ENCODE data around the gene VSX2. TPM values are rescaled to one million over a fixed set of nuclear protein-coding genes. Genes with fewer than 3 reads are reported as not detected.
A peak's percentile ranks its signal among the peaks of the same experiment; 100 is the strongest.

The VSX2 gene
- total RNA-seq, 1 donor from 2014 or later: not detected

DNA sequence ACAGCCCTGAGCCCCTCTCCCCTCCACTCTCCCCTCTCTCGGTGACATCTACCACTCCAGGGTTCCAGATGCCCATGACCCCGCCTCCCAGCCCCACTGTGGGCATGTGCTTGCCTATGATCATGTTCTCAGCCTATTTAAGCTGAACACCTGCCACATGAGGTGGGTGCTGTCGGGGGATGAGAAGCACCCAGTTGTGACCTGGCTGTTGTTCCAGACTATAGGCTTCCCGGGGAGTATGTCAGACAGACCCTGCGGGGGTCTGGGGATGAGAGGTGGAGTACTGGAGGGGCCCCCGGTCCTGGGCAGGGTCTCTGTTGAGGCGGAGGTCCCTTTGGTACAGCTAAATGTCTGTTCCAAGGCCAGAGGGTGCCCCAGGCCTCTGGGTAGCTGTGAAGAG, 6.0 kb downstream of the VSX2 start:
- TF ChIP-seq, protein P1, sequence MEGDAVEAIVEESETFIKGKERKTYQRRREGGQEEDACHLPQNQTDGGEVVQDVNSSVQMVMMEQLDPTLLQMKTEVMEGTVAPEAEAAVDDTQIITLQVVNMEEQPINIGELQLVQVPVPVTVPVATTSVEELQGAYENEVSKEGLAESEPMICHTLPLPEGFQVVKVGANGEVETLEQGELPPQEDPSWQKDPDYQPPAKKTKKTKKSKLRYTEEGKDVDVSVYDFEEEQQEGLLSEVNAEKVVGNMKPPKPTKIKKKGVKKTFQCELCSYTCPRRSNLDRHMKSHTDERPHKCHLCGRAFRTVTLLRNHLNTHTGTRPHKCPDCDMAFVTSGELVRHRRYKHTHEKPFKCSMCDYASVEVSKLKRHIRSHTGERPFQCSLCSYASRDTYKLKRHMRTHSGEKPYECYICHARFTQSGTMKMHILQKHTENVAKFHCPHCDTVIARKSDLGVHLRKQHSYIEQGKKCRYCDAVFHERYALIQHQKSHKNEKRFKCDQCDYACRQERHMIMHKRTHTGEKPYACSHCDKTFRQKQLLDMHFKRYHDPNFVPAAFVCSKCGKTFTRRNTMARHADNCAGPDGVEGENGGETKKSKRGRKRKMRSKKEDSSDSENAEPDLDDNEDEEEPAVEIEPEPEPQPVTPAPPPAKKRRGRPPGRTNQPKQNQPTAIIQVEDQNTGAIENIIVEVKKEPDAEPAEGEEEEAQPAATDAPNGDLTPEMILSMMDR (conservative IDR thresholded peaks at IDR 0.05; ENCODE audit: low read depth, low read length): no peak
- no peak overlapping the region for H3K4me3 ChIP-seq (ENCODE audit: low read depth, low read length)
- no peak for DNase-seq (ENCODE audit: low read depth)

DNA sequence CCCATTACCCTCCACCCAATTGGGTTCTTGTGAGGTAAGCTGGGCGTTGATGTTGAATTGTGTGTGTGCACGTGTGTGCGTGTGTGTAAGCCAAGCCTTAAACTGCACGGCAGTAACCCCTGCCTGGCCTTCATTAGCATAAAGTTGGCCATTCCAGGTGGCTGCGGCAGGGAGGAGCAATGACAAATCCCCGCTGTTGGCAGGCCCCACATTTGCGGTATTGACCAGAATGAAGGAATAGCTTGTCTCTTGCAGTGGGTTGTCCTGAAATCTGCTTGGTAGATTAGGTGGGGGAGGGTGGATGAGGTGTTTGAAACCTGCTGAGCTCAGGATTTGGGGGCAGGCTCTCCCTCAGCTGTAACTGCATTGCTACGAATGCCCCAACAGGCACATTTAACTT, 7.3 kb downstream of the VSX2 start:
- H3K4me3 ChIP-seq (ENCODE audit: low read depth, low read length): no peak overlapping the region
- TF ChIP-seq, protein P1 (conservative IDR thresholded peaks at IDR 0.05; ENCODE audit: low read depth, low read length): no peak
- no peak for DNase-seq (ENCODE audit: low read depth)

DNA sequence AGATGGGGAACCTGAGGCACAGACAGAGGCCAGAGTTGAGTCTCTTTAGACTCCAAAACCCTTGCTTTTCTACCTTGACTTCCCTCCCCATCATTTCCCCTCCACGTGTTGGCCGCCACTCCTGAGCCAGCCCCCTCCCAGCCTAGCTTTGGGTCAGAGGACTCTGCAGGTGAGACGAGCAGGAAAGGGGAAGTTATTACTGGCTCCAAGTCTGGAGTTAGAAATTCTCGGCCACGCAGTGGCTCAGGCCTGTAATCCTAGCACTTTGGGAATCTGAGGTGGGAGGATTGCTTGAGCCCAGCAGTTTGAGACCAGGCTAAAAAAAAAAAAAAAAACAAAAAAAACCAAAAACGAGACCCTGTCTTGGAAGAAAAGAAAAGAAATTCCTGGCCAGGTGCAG, 8.8 kb downstream of the VSX2 start:
- no peak overlapping the region for H3K4me3 ChIP-seq (ENCODE audit: low read depth, low read length)
- no peak for DNase-seq (ENCODE audit: low read depth)
- TF ChIP-seq, protein P1 (conservative IDR thresholded peaks at IDR 0.05; ENCODE audit: low read depth, low read length): no peak

DNA sequence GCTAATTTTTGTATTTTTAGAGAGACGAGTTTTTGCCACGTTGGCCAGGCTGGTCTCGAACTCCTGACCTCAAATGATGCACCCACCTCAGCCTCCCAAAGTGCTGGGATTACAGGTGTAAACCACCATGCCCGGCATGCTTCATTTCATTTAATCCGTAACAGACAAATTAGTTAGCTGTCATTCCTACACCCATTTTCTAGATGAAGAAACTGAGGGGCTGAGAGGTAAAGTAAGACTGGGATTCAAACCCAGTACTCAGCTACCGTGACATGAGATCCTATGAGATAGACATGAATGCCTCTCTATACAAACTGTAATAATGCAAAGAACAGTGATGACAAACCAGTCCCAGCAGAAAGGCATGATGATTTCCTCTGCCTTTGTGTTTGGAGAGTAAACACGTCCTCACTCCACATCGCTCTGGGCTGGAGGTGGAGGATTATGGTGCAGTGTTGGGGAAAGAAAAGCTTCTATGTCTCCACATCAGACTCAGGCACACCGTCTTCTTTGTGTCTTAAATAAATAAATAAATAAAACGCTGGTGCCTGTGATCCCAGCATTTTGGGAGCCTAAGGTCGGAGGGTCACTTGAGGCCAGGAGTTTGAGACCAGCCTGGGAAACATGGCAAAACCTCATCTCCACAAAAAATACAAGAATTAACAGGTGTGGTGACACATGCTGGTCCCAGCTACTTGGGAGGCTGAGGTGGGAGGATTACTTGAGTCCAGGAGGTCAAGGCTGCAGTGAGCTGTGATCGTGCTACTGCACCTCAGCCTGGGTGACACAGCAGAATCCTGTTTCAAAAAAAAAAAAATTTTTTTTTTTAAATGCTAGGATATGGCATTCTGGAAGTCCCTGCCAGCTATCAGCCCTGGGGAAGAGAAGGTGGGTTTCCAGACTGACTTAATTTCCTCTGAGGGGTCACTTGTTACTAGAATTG, 10.5 kb downstream of the VSX2 start:
- H3K4me3 ChIP-seq (ENCODE audit: low read depth, low read length): no peak overlapping the region
- TF ChIP-seq, protein P1 (conservative IDR thresholded peaks at IDR 0.05; ENCODE audit: low read depth, low read length): no peak
- DNase-seq (ENCODE audit: low read depth): no peak

DNA sequence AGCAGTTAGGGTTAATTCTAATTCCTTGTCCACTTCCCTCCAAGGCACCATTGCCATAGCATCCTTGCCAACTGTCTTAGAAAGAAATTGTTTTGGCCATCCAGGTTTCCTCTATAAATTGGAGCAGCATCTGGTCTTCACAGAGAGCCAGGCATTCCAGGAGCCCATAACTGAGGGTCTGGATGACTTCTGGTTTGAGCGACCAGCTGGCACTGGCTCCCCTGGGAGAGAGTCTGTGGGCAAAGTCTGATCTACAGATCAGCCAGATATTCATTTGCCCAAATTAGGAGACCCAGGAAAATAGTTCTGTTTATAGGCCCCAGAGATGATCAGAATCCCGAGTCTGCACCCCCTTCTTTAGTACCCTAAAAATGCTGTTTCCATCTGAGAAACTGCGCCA, 16.0 kb downstream of the VSX2 start:
- DNase-seq (ENCODE audit: low read depth): no peak
- TF ChIP-seq, protein P1 (conservative IDR thresholded peaks at IDR 0.05; ENCODE audit: low read depth, low read length): no peak
- H3K4me3 ChIP-seq (ENCODE audit: low read depth, low read length): no peak overlapping the region

DNA sequence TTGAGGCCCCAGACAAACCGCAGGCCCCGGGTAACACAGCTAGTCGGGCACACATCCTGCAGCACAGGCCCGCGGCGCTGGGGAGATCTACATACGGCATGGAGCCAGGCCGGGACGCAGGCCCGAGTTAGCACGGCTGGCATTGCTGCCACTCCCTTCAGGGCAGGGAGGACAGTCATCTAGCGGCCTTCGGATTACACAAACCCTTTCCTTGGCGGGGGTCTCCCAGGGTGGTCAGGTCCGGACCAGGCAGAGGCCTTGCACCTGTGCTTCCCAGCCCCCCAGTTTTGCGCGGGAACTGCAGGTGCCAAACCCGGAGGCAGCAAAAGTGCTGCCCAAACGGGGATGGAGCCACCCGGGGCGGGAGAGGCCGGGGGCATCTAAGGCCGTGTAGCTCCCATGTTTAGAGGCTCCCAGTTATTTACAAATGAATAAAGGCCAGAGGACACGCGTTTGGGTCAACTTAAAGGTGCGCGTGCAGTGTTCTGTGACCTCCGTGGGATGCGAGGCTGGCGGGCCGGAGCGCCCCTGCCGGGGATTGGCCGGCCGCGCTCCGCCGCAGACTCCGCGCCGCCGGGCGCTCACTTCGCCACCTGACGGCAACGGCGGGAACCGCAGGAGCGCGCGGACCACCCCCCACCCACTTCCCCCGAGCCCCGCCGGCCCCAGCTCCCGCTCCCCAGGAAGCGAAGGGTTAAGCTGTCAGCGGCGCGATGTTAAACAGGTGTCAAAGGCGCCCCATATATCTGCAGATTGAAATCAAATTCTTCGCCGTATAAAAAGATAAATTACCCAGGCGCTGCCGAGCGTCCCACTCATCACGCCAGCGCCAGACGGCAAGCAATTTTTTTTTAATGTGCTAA, 18.1 kb downstream of the VSX2 start:
- H3K4me3 ChIP-seq (ENCODE audit: low read depth, low read length): peak overlapping the region; percentile 66
- no peak for DNase-seq (ENCODE audit: low read depth)
- TF ChIP-seq, protein P1 (conservative IDR thresholded peaks at IDR 0.05; ENCODE audit: low read depth, low read length): peak; percentile 77

Data from epithelial cell of proximal tubule (primary cell).